Kidney (tissue), 22 donors: ENCODE measurements around the gene ALDH3A1. TPM values are rescaled to one million over a fixed set of nuclear protein-coding genes. Genes with fewer than 3 reads are reported as not detected.

ENCODE experiments used
- DNase-seq, 5 donors: peaks; one replicate each; pipeline ENCODE4 v3.0.0-alpha.2; 2013 to 2020
- FAIRE-seq: peaks from 2 replicates; lab custom pipeline; 2012; peaks lifted over from hg19 to GRCh38; lab: Jason Lieb, UNC
- H3K27ac ChIP-seq, 2 donors: one replicate each; pipeline ENCODE4 v1.7.0; 2013; ENCODE audit warnings: low read depth in 2 of 2, low read length in 2 of 2, inconsistent platforms in 1 of 2
- H3K27me3 ChIP-seq: one replicate; pipeline ENCODE4 v1.7.1; 2013; ENCODE audit warnings: low read length, inconsistent platforms; ENCODE audit not compliant: control insufficient read depth, insufficient read depth
- H3K36me3 ChIP-seq, 3 donors: one replicate each; pipeline versions ENCODE4 v1.7.0 to v1.7.1; 2013; ENCODE audit warnings: low read length in 3 of 3, control low read depth in 1 of 3, inconsistent platforms in 1 of 3; ENCODE audit not compliant: insufficient read depth in 3 of 3, control insufficient read depth in 2 of 3
- H3K4me1 ChIP-seq, 3 donors: one replicate each; pipeline versions ENCODE4 v1.7.0 to v1.7.1; 2013; ENCODE audit warnings: low read length in 3 of 3, inconsistent platforms in 1 of 3, low read depth in 1 of 3; ENCODE audit not compliant: control insufficient read depth in 2 of 3, insufficient read depth in 2 of 3
- H3K4me3 ChIP-seq, 3 donors: one replicate each; pipeline versions ENCODE4 v1.7.0 to v1.8.1; 2013; ENCODE audit warnings: low read length in 3 of 3, control low read depth in 1 of 3, inconsistent platforms in 1 of 3
- H3K9ac ChIP-seq, 3 donors: one replicate each; pipeline versions ENCODE4 v1.7.0 to v1.7.1; 2013; ENCODE audit warnings: low read length in 3 of 3, control low read depth in 1 of 3, inconsistent platforms in 1 of 3
- H3K9me3 ChIP-seq, 3 donors: one replicate each; pipeline versions ENCODE4 v1.7.0 to v1.7.1; 2013; ENCODE audit warnings: low read length in 3 of 3, control low read depth in 1 of 3, inconsistent platforms in 1 of 3; ENCODE audit not compliant: control insufficient read depth in 2 of 3, insufficient read depth in 1 of 3
- intact Hi-C: fragments of 100-400 bp; cut with DNase I; formaldehyde crosslinking; loops from one replicate; pipeline ENCODE4 v1.11.1; 2022
- long read RNA-seq, 10 donors: library from polyadenylated mRNA in 1 of 10; unstranded in 1 of 10; transcript quantifications; one replicate each; pipeline ENCODE4 v2.0.0 and lab custom pipeline, GENCODE V29; 2021 to 2026
- polyA plus RNA-seq: library from polyadenylated mRNA; stranded (reverse); fragments of 350-450 nt; fragmentation: Illumina TruSeq; extraction: RNeasy Lipid Tissue Mini Kit (QIAGEN cat#74804); gene quantifications from one replicate; pipeline ENCODE4 v1.2.3, GENCODE V29; 2014; ENCODE audit warnings: low read depth, low replicate concordance; ENCODE audit not compliant: insufficient read depth
- total RNA-seq: library from RNA; stranded (reverse); fragmentation: NEBNext Ultra II Directional; extraction: Animal tissue kit (Norgen Biotek cat#: 25700); gene quantifications from one replicate; pipeline ENCODE4 v1.2.1, GENCODE V29; 2021
- TF ChIP-seq, protein P1 (sequence below): IDR thresholded peaks from 3 replicates; pipeline ENCODE4 v1.5.1; 2012; ENCODE audit warnings: mild to moderate bottlenecking, moderate library complexity, borderline replicate concordance; ENCODE audit not compliant: insufficient read depth; ENCODE audit errors: extremely low read depth
- donor health status: control.
- donor health status: control.
- donor health status: control.
- donor health status: control.
- donor health status: control.
- donor health status: DM: yes; HTN: yes; CAD: no.
- donor health status: Normal renal cell carcinoma (clear cell type).

The ALDH3A1 gene
- 1.4 TPM for total RNA-seq
- 0.75 TPM for polyA plus RNA-seq
- long read RNA-seq, donor 1, partial matches to known transcripts: 0 of 1 reads
- long read RNA-seq, donor 1, other reads (novel, unspliced or antisense): 0 of 1 reads
- long read RNA-seq, donor 2, partial matches to known transcripts: 0 of 2 reads
- long read RNA-seq, donor 2, other reads (novel, unspliced or antisense): 0 of 2 reads
- long read RNA-seq, donor 3, partial matches to known transcripts: 0 of 1 reads
- long read RNA-seq, donor 3, other reads (novel, unspliced or antisense): 0 of 1 reads
- long read RNA-seq, donor 4: 0 reads
- long read RNA-seq, donor 5: 0 reads
- long read RNA-seq, donor 6: 0 reads
- long read RNA-seq, donor 7, partial matches to known transcripts: 1 of 2 reads
- long read RNA-seq, donor 7, other reads (novel, unspliced or antisense): 0 of 2 reads
- long read RNA-seq, donor 8: 0 reads
- long read RNA-seq, donor 9: 0 reads
- long read RNA-seq, donor 10: 0 reads

DNA sequence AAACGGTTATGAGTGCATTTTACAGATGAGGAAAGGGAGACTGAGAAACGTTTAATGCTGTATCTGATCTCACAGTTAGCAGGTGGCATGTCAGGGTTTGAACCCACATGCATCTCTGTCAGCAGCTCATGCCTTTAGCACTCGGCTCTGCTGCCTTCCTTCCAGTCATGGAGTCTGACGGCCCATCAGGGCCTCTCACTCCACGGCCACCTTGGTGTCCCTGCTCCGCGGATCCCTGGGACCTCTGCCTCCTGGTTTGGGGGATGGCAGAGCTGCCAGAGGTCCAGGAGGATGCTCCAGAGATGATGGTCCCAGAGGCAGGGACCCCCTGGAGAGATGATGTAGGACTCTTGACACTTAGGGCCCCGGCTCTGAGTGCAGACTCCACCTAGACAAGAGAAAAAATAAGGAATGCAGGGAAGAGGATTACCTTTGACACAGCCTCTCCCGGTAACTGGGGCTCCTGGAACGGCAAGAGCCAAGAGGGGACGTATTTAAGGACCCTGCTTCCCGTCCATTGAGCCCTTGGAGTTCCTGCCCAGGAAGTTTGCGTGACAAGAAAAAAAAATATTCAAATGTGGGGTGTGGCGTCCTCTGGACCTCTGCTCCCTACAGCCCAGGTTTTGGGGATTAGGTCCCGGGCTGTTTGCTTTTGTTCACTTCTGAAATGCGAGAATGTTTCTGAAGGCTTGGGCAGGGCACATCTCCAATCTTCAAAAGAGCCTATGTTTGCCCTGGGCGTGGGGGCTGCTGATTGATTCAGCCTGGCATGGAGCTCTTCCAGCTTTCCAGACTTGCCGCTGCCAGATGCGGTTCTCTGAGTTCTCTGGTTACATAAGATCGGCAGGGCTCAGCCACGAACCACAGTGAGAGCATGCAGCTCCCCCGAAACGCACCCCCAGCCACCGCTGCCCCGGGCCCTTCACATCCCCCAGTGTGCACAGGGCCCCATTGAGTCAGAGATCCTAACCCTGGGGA lies at the start of gene ALDH3A1:
TSS of gene ALDH3A1 (minus strand) at position 470 of the 978 bp plus-strand sequence. CDS start 3,169 bp downstream, outside the sequence.
- intact Hi-C loops: no loop called here
- H3K27ac ChIP-seq: no peak within 1 kb of the TSS
- TF ChIP-seq, protein P1, sequence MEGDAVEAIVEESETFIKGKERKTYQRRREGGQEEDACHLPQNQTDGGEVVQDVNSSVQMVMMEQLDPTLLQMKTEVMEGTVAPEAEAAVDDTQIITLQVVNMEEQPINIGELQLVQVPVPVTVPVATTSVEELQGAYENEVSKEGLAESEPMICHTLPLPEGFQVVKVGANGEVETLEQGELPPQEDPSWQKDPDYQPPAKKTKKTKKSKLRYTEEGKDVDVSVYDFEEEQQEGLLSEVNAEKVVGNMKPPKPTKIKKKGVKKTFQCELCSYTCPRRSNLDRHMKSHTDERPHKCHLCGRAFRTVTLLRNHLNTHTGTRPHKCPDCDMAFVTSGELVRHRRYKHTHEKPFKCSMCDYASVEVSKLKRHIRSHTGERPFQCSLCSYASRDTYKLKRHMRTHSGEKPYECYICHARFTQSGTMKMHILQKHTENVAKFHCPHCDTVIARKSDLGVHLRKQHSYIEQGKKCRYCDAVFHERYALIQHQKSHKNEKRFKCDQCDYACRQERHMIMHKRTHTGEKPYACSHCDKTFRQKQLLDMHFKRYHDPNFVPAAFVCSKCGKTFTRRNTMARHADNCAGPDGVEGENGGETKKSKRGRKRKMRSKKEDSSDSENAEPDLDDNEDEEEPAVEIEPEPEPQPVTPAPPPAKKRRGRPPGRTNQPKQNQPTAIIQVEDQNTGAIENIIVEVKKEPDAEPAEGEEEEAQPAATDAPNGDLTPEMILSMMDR: no peak
- no peak within 1 kb of the TSS for H3K4me3 ChIP-seq
- H3K9ac ChIP-seq: no peak within 1 kb of the TSS
- no peaks in the 10 kb centered on the region for H3K9me3 ChIP-seq
- no peaks in the 10 kb centered on the region for H3K27me3 ChIP-seq
- H3K4me1 ChIP-seq: peaks cover 0 to 13% (median 7%) of the 10 kb centered on the region in 3 donors
- FAIRE-seq (no peak), DNase-seq (peak in 4 of 5 donors; percentile 75 to 85 (median 80))
- H3K36me3 ChIP-seq: no peaks in the 10 kb centered on the region

DNA sequence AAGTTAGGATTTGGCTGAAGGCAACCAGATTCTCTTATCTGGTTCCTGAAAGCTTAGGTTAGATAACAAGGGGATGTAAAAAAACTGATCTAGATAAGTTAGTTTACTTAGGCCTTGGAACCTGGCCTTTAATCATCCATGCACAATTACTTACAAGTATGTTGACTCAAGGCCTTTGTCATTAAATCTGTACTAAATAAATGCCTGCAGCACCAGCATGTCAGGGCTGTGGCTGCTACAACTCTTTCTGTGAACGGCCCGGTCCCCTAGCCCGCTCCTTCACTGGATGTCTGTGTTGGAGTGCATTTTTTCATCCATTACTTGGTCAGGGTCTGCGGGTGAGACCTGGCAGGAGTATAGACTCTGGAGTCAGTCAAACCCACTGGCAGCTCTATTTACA lies 48.4 kb upstream of the ALDH3A1 start:
- no peak for DNase-seq
- intact Hi-C loops: no loop called here
- FAIRE-seq: no peak
- no peaks in the 10 kb centered on the region for H3K27me3 ChIP-seq
- H3K27ac ChIP-seq: no peak overlapping the region
- H3K36me3 ChIP-seq: peaks cover 16 to 50% (median 28%) of the 10 kb centered on the region in 3 donors
- H3K9ac ChIP-seq: no peak overlapping the region
- no peak overlapping the region for H3K4me3 ChIP-seq
- TF ChIP-seq, protein P1: no peak
- no peaks in the 10 kb centered on the region for H3K4me1 ChIP-seq
- H3K9me3 ChIP-seq: peaks cover 0 to 5% (median 2%) of the 10 kb centered on the region in 3 donors

DNA sequence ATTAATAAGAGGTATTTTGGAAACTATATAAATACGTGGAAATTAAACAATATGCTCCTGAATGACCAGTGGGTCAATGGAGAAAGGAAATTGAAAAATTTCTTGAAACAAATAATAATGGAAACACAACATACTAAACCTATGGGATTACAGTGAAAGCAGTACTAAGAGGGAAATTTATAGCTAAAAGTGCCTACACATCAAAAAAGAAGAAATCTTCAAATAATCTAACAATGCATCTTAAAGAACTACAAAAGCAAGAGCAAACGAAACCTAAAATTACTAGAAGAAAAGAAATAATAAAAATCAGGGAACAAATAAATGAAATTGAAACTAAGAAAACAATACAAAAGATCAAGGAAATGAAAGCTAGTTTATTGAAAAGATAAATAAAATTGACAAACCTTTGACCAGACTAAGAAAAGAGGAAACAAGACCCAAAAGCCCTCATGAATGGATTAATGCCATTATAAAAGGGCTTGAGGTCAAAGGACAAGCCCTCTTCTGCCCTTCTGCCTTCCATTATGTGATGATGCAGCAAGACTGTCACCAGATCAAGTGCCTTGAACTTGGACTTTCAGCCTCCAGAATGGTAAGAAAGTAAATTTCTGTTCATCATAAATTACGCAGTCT lies 43.9 kb upstream of the ALDH3A1 start:
- intact Hi-C loops: no loop called here
- no peak overlapping the region for H3K9ac ChIP-seq
- no peak overlapping the region for H3K27ac ChIP-seq
- H3K4me1 ChIP-seq: no peaks in the 10 kb centered on the region
- H3K4me3 ChIP-seq: no peak overlapping the region
- peaks cover 18 to 43% (median 25%) of the 10 kb centered on the region in 3 donors for H3K36me3 ChIP-seq
- no peaks in the 10 kb centered on the region for H3K27me3 ChIP-seq
- H3K9me3 ChIP-seq: peaks cover 0 to 5% (median 2%) of the 10 kb centered on the region in 3 donors
- TF ChIP-seq, protein P1: no peak
- peak; percentile 49 for FAIRE-seq
- DNase-seq: no peak
